Osteocyte (in vitro differentiated cells): Measurements from ENCODE around the gene RIMKLB. TPM values are rescaled to one million over a fixed set of nuclear protein-coding genes. Genes with fewer than 3 reads are reported as not detected.
A peak's percentile ranks its signal among the peaks of the same experiment; 100 is the strongest.
"Not testable (repeated sequence)": the region's sequence is repeated elsewhere in the genome, so short reads cannot be mapped to it uniquely, and the experiment has no call there.

ENCODE experiments used
- DNase-seq: peaks from one replicate; pipeline ENCODE4 v3.0.0; 2021; ENCODE audit warnings: mixed read lengths; ENCODE audit not compliant: unreplicated experiment; ENCODE audit errors: extremely low spot score
- H3K27ac Mint-ChIP-seq: one replicate; pipeline ENCODE4 v1.8.0; 2021; ENCODE audit warnings: mild to moderate bottlenecking, mixed read lengths; ENCODE audit not compliant: unreplicated experiment
- H3K27me3 Mint-ChIP-seq: one replicate; pipeline ENCODE4 v1.8.0; 2021; ENCODE audit warnings: mixed read lengths; ENCODE audit not compliant: unreplicated experiment
- H3K36me3 Mint-ChIP-seq: one replicate; pipeline ENCODE4 v1.8.0; 2021; ENCODE audit warnings: mixed read lengths; ENCODE audit not compliant: unreplicated experiment
- H3K4me1 Mint-ChIP-seq: one replicate; pipeline ENCODE4 v1.8.0; 2021; ENCODE audit warnings: mixed read lengths; ENCODE audit not compliant: unreplicated experiment
- H3K4me3 Mint-ChIP-seq: one replicate; pipeline ENCODE4 v1.8.0; 2021; ENCODE audit warnings: mild to moderate bottlenecking, moderate library complexity, mixed read lengths; ENCODE audit not compliant: unreplicated experiment
- H3K9me3 Mint-ChIP-seq: one replicate; pipeline ENCODE4 v1.8.0; 2021; ENCODE audit warnings: mixed read lengths; ENCODE audit not compliant: unreplicated experiment
- CTCF ChIP-seq: fragments of 200-600 bp; sonication (generic); IDR thresholded peaks from 2 replicates; pipeline ENCODE4 v1.5.0; 2021; ENCODE audit warnings: antibody characterized with exemption, mild to moderate bottlenecking, moderate library complexity
- total RNA-seq: library from RNA; stranded (reverse); gene quantifications from 2 replicates; pipeline ENCODE4 v1.2.1, GENCODE V29; 2021

The RIMKLB gene
- total RNA-seq, 1 donor from 2014 or later: 32.5 TPM

- peak; percentile 5 for DNase-seq
- H3K27ac Mint-ChIP-seq: no peak overlapping the region
- peaks cover 7% of the 10 kb centered on the region for H3K36me3 Mint-ChIP-seq
- H3K27me3 Mint-ChIP-seq: no peaks in the 10 kb centered on the region
- no peak overlapping the region for H3K4me3 Mint-ChIP-seq
- TF ChIP-seq CTCF: no peak
- H3K9me3 Mint-ChIP-seq: no peaks in the 10 kb centered on the region
- H3K4me1 Mint-ChIP-seq: no peaks in the 10 kb centered on the region
These were observed 87.7 kb downstream of the RIMKLB start for GRCh38 chr12:8785499-8785898.

GRCh38 chr12:8787206-8787605 lies 89.4 kb downstream of the RIMKLB start:
- H3K36me3 Mint-ChIP-seq, H3K4me3 Mint-ChIP-seq, H3K9me3 Mint-ChIP-seq, H3K27me3 Mint-ChIP-seq, H3K4me1 Mint-ChIP-seq, H3K27ac Mint-ChIP-seq: not testable (repeated sequence)
- peak; percentile 77 for DNase-seq

GRCh38 chr12:8788706-8789105 lies 90.9 kb downstream of the RIMKLB start:
- H3K27me3 Mint-ChIP-seq, H3K9me3 Mint-ChIP-seq, H3K36me3 Mint-ChIP-seq, H3K4me1 Mint-ChIP-seq, H3K27ac Mint-ChIP-seq: not testable (repeated sequence)
- peak overlapping the region; percentile 50 for H3K4me3 Mint-ChIP-seq
- peak; percentile 60 for DNase-seq

- H3K27ac Mint-ChIP-seq, H3K36me3 Mint-ChIP-seq, H3K4me3 Mint-ChIP-seq, H3K4me1 Mint-ChIP-seq, H3K27me3 Mint-ChIP-seq, H3K9me3 Mint-ChIP-seq: not testable (repeated sequence)
- DNase-seq: peak; percentile 60
These were observed 91.7 kb downstream of the RIMKLB start for GRCh38 chr12:8789341-8790013.

GRCh38 chr12:8793226-8793625 lies 95.4 kb downstream of the RIMKLB start:
- not testable (repeated sequence) for H3K36me3 Mint-ChIP-seq, H3K4me1 Mint-ChIP-seq, DNase-seq, H3K9me3 Mint-ChIP-seq, H3K4me3 Mint-ChIP-seq, H3K27me3 Mint-ChIP-seq, H3K27ac Mint-ChIP-seq

- not testable (repeated sequence) for H3K36me3 Mint-ChIP-seq, H3K9me3 Mint-ChIP-seq, H3K4me3 Mint-ChIP-seq, H3K4me1 Mint-ChIP-seq, H3K27me3 Mint-ChIP-seq, H3K27ac Mint-ChIP-seq, DNase-seq
These were observed 96.8 kb downstream of the RIMKLB start for GRCh38 chr12:8794611-8795010.

- Mint-ChIP-seq H3K27ac (no peak overlapping the region), H3K4me3 (no peak overlapping the region), H3K27me3 (no peaks in the 10 kb centered on the region), H3K4me1 (no peaks in the 10 kb centered on the region), H3K9me3 (no peaks in the 10 kb centered on the region), H3K36me3 (no peaks in the 10 kb centered on the region)
- DNase-seq: no peak
- no peak for TF ChIP-seq CTCF
These were observed 99.2 kb downstream of the RIMKLB start for GRCh38 chr12:8796831-8797626.

- H3K9me3 Mint-ChIP-seq, H3K4me1 Mint-ChIP-seq, H3K27me3 Mint-ChIP-seq, DNase-seq, H3K4me3 Mint-ChIP-seq, H3K27ac Mint-ChIP-seq, H3K36me3 Mint-ChIP-seq: not testable (repeated sequence)
These were observed 103.4 kb downstream of the RIMKLB start for GRCh38 chr12:8801213-8801612.

GRCh38 chr12:8804833-8805232 lies 107.0 kb downstream of the RIMKLB start:
- not testable (repeated sequence) for H3K4me3 Mint-ChIP-seq

GRCh38 chr12:8805487-8805886 lies 107.7 kb downstream of the RIMKLB start:
- H3K4me1 Mint-ChIP-seq, H3K27ac Mint-ChIP-seq, H3K4me3 Mint-ChIP-seq, H3K27me3 Mint-ChIP-seq, H3K9me3 Mint-ChIP-seq, H3K36me3 Mint-ChIP-seq: not testable (repeated sequence)
- DNase-seq: peak; percentile 60

More at GRCh38 chr12:8804833-8805232, 107.0 kb downstream of the RIMKLB start:
- peak; percentile 21 for DNase-seq
- not testable (repeated sequence) for H3K36me3 Mint-ChIP-seq, H3K27me3 Mint-ChIP-seq, H3K27ac Mint-ChIP-seq, H3K9me3 Mint-ChIP-seq, H3K4me1 Mint-ChIP-seq
